ENCODE measurements around the gene LEO1.
"Not testable (repeated sequence)": the region's sequence is repeated elsewhere in the genome, so short reads cannot be mapped to it uniquely, and the experiment has no call there.

LEO1 gene

DNA sequence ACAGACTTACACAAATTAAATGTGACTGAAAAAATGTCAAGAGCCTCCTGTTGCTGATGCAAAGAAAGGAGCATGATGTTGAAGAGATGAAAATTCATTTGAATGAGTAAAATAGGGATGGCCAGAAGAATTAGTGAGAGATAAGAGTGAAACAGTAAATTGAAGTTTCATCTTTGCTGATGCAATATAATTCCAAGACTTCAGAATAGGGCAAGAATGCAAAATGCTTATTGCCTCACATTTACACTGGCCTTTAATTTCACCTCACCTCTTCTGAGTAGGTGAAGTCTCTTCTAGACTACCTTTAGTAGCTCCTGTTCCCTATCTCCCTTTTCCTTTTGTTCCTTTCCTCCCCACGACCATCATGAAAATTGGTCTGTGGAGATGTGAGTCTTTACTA is 32.1 kb upstream of the LEO1 start:
- DNase-seq: no peak

GRCh38 chr15:52003089-52003488 is 31.5 kb upstream of the LEO1 start:
- DNase-seq: not testable (repeated sequence)

- no peak for DNase-seq
These were observed 30.8 kb upstream of the LEO1 start for GRCh38 chr15:52002351-52002750.

- no peak for DNase-seq
These were observed 21.4 kb upstream of the LEO1 start for GRCh38 chr15:51992953-51993352.

- no peak for DNase-seq
These were observed 19.6 kb upstream of the LEO1 start for GRCh38 chr15:51991141-51991540.

DNA sequence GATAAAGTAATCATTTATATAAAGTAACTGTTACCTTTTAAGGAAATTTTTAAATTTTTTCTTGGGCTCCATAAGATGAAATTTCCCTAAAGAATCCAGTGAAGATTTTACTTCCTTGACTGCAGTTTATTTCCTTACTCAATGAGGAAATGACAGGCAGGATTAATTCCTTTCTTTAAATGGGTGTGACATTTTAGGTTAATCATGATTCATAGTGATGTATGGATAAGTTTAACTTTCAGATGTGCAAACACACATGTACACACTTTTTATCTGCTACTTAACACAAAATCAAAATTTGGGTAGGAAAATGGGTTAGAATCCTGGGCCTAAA is 11.2 kb upstream of the LEO1 start:
- no peak for DNase-seq

GRCh38 chr15:51982013-51982769 is 10.6 kb upstream of the LEO1 start:
- DNase-seq: peak; percentile 75

DNA sequence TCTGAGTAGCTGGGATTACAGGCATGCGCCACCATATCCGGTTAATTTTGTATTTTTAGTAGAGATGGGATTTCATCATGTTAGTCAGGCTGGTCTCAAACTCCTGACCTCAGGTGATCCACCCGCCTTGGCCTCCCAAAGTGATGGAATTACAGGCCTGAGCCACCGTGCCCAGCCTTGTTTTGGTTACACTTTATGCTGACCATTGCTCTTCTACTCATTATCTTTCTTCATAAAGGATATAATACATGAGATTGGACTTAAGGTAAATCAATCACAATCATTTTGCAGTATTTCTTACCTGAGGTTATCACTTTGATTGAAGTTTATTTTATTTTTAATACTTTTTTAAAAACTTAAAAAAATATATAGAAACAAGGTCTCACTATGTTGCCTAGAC is 2.2 kb upstream of the LEO1 start:
- DNase-seq: no peak

DNA sequence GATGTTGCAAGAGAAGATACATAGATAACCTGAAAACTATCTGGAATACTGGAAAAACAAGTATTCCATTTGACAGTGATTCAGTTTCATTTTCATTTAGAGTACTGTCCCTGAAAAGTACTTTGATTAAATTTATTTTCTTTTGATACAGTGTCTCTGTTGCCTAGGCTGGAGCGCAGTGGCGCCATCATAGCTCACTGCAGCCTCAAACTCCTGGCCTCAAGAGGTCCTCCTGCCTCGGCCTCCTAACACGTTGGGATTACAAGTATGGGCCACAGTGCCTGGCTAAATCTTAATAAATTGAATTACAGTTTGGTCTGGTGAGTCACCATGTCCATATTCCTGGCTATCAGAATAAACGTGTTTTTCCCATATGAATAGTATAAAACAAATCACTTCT is 1.6 kb upstream of the LEO1 start:
- no peak for DNase-seq

DNA sequence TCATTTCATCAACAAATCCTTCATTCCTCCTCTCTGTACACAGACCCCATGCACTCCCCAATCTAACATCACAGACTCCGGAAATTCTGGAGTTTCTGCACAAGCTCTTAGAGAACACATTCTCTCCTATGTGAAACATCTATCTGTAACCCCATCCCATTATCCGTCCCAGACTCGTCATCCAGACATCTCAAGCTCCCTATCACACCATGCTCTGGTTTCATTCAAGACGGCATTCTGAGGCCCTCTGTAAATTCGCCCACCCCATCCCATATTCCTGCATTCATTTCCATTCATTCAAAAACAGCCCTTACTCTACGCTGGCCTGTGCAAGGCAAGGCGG is 575 bp downstream of the LEO1 start:
- no peak for DNase-seq

GRCh38 chr15:51970132-51970817 is 1.3 kb downstream of the LEO1 start:
- DNase-seq: no peak

DNA sequence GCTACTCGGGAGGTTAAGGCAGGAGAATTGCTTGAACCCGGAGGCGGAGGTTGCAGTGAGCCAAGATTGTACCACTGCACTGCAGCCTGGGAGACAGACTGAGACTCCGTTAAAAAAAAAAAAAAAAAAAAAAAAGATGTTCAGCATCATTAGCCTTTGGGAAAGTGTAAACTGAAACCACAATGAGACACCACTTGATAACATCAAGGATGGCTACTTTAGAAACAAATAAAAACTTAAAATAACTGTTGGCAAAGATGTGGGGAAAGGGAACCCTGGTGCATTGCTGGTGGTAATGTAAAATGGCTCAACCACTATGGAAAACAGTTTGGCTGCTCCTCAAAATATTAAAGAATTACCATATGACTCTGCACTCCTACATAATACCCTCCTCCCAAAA is 1.9 kb downstream of the LEO1 start:
- DNase-seq: no peak

DNA sequence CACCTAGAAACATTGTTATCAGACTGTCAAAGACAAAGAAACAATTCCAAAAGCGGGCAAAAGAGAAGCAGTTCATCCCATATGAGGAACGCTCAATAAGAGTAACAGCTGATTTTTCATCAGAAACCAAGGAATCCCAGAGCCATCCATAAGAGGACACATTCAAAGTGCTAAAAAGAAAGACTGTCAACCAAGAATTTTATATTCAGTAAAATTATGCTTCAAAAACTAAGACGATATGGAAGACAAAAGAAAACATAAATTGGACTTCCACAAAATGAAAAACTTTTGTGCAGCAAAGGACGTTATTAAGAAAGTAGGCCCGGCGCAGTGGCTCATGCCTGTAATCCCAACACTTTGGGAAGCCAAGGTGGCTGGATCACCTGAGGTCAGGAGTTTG is 4.0 kb downstream of the LEO1 start:
- no peak for DNase-seq

GRCh38 chr15:51966192-51966591 is 5.4 kb downstream of the LEO1 start:
- no peak for DNase-seq

DNA sequence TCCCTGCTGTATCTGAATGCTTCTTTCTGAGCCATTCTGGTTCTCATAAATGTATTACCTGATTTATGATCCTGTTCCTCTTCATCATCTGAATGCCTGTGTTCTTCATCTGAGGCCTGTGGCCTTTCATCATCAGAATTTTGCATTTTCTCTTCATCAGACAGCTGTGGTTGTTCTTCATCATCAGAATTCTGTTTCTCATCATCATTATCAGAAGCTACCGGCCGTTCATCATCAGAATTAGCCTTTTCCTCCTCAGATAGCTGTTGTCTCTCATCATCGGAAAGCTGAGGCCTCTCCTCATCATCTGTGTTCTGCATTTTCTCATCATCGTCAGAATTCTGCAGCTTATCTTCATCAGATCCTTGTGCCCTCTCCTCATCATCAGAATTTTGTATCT is 5.9 kb downstream of the LEO1 start:
- no peak for DNase-seq

DNA sequence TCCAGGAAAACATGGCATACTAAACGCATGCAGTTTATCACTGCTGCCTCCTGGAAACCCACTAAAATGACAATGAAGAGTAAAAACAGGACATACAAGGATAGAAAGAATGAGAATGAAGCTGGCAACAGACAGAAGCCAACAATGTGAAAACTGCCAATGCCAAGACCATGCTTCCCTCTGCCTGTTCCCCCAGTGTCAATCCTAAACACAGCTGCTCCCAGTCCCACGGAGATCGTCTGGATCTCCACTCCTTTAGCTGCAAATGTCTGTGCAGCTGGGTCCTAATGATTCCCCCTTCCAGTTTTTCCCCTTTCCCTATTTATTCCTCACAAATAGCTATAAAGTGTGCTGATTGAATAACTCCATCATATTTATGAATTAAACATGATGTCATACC is 16.1 kb downstream of the LEO1 start:
- DNase-seq: no peak

DNA sequence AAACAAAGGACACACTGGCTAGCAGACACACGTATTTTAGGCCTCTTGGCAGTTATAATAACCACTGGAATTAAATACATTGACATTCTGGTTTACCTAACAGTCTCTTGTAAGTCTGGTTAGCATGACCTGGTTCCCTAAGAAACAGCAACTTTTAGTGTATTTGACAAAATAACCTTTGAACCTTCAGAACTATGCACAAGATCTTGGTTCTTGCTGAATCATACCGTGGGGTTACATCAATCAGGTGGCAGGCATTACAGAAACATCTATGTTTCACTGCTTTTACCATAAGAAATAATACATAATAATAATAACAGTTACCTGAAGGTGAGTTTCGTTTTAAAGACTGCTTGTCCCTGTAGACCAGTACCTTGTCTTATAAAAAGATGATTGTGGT is 18.8 kb downstream of the LEO1 start:
- DNase-seq: no peak

- no peak for DNase-seq
These were observed 24.5 kb downstream of the LEO1 start for GRCh38 chr15:51947124-51947523.

- DNase-seq: no peak
These were observed 32.4 kb downstream of the LEO1 start for GRCh38 chr15:51939216-51939615.

- no peak for DNase-seq
These were observed 33.3 kb downstream of the LEO1 start for GRCh38 chr15:51938286-51938685.

GRCh38 chr15:51936105-51936478 is 35.5 kb downstream of the LEO1 start:
- no peak for DNase-seq

DNA sequence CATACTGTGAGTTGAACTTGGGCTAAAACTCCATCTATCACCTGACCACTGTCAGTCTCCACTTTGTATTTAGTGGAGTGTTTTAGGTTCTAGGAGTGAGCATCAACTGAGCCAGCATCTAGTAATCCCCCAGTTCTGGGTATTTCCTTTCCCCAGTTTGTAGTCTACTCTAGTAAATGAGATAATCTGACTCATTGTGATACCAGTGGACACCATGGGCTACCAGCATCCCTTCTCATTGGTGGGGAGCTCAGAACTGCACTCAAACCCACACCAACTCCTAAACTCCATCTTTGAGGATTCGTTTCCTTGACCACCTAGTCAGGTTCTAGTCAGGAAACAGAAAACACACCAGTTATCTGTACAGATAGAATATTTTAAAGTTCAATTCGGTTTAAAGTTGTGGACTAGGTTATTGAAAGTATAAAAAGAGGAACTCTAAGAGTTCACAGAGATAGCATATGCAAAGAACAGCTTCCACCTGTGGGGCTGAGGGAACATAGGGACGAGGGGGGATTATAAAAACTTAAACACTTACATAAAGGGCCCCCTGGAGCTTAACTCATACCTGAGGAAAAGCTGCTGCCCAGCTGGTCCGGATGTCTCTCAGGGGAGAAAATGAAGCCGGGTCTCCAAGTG is 36.0 kb downstream of the LEO1 start:
- DNase-seq: no peak

GRCh38 chr15:51932161-51932560 is 39.4 kb downstream of the LEO1 start:
- no peak for DNase-seq

DNA sequence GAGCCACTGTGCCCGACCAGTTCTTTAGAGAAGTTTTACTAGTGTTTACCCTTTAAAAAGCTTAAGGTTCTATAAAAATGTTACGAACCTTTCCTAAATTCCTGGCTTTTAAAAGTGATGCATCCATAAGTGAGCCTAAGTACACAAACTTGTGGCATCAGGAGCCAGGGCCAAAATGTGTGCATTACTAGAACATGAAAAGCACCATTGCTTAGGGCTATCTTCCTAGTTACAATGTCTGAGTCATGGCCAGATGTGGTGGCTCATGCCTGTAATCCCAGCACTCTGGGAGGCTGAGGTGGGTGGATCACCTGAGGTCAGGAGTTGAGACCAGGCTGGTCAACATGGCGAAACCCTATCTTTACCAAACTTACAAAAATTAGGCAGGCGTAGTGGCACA is 39.9 kb downstream of the LEO1 start:
- peak; percentile 16 for DNase-seq
